DND-41 (cell line): ENCODE results near the gene SPDYE4.

Experiments
- CTCF ChIP-seq: IDR thresholded peaks from 2 replicates; pipeline ENCODE4 v1.5.1; 2012; ENCODE audit warnings: borderline replicate concordance, low read length, moderate library complexity, mild to moderate bottlenecking; ENCODE audit not compliant: poor library complexity, severe bottlenecking; ENCODE audit errors: extremely low read depth
- EZH2 ChIP-seq: IDR thresholded peaks from 3 replicates; pipeline ENCODE4 v1.6.1; 2012; ENCODE audit warnings: borderline replicate concordance, low read depth, mild to moderate bottlenecking, moderate library complexity, low read length, inconsistent platforms; ENCODE audit not compliant: severe bottlenecking

GRCh38 chr17:8711291-8711690, 47.1 kb downstream of the SPDYE4 start:
- TF ChIP-seq CTCF (no peak), EZH2 (no peak)
